CD4-positive, alpha-beta T cell treated with Interleukin-12 subunit alpha and Interleukin-12 subunit beta, for 1 hour (primary cell): ENCODE measurements around the gene DOK1.

Source experiments
- DNase-seq: peaks from one replicate; pipeline ENCODE4 v3.0.0-alpha.2; 2020

DOK1 gene

DNA sequence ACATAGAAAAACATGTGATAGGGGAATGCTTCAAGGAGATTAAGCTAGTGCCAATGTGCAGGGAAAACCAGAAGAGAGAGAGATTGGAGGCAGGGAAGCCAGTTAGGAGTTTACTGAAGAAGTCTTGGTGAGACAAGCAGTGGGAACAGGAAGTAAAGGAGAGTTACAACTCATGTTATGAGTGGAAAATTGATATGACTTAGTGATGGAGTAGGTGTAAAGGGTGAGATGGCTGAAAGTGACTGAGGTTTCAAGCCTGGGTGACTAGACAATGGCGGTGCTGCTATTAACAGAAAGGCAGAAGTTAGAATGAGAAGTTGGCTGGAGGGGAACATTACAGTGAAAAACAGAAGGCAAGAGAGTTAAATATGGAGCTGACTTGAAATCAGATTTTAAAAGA is 16.5 kb downstream of the DOK1 start:
- DNase-seq: no peak

DNA sequence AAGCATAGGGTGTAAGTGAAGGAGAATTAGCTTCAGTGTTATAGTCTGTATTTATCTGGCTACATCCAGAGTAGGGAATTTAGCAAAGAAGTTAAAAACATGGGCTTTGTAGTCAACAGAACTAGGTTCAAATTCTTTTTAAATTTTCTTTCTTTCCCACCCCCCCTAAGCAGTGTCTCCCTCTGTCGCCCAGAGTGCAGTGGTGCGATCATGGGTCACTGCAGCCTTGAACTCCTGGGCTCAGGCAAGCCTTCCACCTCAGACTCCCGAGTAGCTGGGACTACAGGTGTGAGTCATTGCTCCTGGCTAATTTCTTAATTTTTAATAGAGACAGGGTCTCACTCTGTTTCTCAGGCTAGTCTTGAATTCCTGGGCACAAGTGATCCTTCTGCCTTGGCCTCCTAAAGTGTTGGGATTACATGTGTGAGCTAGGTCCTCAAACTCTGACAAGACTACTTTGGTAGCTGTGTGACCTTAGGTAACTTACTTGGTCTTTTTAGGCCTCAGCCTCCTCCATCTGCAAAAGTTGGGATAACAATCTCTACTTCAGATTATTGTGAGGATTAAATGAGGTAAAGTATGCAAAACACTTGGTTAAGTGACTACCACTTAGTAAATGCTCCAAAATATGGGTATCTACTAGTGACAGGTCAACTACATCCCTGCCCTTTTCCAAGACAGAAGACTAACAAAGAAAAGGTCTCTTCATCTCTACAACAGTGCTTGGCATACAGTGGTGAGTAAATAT is 17.8 kb downstream of the DOK1 start:
- DNase-seq: no peak

DNA sequence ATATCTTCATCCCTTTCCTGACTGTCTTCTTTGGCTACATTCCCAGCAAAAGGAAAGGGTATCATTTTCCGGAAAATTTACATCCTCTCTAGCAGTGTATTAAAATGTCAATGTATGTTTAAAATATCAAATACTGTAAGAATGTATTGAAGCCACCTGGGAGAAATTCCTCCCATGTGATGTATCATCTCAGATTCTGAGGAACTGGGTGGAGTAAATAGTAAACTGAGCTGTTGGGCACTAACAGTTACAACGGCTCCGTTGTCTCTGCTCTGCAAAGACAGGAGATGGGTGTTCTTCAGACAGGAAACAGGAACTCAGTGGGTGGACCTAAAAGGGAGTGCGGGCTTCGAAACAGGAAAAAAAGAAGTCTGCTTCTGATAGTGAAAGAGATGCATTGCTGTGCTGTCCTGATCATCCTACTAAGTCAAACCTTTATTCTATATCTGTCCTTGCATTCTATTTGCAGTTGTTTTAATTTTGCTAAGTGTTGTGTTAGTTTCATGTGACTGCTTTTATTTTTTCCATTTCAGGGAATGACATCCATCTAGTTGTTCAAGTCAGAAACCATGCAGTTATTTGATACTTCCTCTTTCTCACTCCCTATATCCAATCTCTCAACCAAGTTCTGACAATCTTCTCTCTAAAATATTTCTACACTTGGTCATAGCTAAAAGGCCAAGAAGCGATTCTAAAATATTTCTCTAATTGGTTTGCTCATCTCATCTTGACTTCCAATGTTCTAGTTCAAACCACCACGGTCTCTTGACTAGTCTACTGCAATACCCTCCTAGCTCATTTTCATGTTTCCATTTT is 19.4 kb downstream of the DOK1 start:
- DNase-seq: peak; percentile 33

DNA sequence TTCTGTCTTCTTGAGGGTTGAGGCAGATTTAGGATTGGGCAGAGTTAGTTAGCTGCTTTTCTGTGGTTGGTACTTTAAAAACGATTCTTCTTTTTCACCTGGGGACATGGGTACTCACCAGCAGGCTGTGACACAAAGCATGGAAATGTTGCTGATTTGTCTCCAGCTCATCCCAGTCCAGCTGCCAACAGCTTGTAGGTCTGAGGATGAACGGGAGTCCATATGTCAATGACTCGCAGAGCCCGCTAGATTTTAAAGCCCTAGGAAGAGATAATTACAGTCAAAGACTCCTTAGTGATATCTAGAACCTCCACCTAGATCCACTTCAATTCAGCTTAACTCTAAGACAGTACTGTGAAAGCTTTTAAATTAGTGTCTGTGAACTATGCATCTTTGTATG is 20.8 kb downstream of the DOK1 start:
- DNase-seq: no peak

DNA sequence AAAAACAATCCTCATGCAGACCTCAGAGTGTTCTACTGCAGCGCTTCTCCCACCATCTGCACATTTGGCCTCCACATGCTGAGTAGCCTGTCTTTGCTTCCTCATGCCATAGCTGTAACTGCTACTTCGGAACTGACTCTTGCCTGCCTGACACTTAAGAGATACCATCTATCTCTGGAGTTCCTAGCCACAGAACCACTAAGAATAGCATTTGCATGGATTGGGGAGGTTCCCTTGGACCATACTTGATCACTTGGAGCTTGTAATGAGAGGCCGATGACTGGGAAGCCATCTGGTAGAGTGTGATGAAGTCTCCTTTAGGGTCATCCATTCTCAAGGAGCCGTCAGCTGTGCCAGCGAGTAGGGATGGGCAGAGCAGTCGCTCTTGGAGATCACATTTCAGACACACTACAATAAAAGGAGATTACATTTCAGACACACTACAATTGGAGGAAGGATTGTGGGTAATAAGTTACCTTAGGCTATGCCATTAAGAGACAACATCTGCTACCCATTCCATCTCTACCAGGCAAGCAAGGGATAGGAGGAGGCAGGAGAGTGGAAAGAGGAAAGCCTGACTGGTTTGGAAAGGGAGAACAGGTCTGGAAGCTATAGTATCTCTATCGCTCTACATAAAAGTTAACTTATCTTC is 21.8 kb downstream of the DOK1 start:
- no peak for DNase-seq

DNA sequence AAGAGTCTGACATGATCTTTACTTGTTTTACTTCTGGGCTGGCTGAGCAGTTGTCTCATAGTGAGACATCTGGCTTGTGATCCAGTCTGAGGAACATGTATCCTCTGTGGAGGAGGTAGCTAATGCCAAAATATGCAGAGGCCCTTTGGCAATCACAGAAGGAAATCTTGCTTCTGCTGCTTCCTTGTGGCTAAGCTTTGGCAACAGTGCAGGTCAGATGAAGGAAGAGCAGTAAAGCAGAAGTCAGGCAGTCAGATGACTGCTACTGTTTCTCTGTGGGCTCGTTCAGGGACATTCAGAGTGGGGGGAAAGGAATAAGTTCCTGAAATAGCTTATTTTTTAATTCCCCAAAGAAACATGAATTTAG is 22.3 kb downstream of the DOK1 start:
- no peak for DNase-seq

DNA sequence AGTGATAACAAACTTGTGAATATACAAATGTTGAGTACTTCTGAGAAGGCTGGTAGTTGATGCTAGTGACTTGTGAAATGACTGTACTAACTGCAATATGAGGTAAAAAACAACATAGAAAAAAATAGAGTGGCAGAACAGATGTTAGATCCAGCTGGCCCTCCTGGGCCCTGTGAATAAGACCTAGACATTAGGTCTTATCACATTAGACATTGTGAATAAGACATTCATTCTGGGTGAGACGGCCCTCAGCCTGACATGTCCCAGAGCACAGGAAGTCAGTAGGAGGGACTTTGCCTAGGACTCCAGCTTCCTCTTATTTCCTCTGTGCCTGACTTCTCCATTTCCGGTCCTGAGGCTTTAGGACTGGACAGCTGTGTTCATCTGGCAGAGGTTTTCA is 22.9 kb downstream of the DOK1 start:
- DNase-seq: no peak

DNA sequence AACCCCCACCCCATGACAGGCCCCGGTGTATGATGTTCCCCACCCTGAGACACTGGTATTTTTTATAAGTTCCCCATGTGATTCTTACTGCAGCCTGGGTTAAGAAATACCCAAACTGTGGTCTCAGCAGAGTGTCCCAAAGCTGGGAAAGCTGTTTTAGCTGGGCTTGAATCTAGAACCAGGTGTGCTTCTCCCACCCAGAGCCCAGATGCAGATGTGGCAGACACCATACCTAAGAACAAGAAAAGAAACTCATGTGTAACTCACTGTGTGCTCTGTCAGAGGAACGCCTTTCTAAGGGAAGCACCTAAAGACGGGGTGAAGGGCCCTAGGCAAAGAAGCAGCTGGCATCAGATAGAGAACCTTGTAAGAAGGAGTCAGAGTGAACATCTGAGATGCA is 23.9 kb downstream of the DOK1 start:
- DNase-seq: no peak

DNA sequence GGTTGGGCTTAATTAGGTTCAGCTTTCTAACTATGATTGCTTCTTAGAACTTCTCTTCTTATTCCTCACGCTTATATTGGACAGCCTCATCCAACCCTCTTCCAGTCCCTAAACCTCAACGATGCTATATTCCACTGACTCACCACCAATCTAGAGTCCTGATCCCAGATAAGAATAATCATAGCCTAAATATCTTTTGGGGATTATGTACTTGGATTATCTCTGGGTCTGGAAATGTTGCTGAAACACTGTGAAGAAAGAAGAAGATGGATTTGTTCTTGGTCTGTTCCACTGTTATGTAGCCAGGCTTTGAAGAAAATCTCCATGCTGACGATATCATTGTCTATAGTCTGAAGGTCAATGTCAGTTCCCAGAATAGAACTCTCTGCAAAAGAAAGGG is 26.9 kb downstream of the DOK1 start:
- DNase-seq: no peak

DNA sequence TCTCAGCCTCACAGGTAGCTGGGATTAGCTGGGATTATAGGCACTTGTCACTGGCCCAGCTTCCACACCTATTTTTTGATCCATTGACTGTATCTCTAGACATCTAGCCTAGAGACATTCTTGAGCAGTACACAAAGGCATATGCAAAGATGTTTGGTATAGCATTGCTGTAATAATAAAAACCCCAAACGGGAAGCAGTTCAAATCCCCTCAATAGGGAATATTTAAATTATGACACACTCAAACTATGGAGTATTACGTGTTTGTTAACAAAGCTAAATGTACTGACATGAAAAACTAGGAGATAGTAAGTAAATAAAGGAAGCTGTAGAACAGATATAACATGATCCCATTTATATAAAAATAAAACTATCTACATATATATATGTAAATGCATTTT is 27.7 kb downstream of the DOK1 start:
- DNase-seq: no peak

DNA sequence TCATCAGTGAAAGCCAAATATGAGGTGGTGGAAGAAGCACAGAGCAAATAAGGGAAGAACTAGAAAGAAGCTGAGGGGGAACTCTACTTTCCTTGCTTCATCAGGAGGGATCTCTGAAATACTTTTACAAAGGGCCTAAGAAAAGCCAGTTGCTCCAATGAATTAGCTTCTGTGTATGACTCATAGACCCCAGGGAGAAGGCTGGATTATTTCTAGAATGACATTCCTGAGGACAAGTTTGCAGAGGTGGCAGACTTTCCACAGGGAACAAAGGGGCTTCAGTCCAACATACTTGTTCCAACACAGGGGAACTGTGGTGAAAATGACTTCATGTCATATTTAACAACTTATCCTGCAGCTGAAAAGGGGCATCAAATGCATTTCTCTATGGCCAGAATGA is 29.0 kb downstream of the DOK1 start:
- no peak for DNase-seq

DNA sequence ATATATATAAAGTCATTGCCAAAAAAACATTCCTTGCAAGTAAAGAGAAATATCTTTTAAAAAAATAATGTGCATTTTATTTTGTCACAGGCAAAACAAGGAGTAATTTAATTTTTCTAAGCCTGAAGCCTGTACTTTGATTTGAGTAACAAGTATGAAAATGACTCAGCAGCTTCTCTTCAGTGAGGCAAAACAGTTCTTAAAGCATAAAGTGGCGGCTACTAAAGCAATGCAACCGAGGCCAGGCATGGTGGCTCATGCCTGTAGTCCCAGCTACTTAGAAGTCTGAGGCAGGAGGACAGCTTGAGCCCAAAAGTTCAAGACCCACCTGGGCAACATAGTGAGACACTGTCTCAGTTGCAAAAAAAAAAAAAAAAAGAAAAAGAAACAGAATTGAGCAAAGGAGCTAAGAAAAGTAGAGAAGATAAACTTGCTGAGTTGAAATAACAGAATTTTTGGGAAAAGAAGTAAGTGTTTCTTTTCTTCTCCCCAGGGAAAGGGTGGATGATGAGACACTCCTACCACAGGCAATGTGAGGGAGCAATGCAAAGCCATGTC is 29.6 kb downstream of the DOK1 start:
- no peak for DNase-seq

DNA sequence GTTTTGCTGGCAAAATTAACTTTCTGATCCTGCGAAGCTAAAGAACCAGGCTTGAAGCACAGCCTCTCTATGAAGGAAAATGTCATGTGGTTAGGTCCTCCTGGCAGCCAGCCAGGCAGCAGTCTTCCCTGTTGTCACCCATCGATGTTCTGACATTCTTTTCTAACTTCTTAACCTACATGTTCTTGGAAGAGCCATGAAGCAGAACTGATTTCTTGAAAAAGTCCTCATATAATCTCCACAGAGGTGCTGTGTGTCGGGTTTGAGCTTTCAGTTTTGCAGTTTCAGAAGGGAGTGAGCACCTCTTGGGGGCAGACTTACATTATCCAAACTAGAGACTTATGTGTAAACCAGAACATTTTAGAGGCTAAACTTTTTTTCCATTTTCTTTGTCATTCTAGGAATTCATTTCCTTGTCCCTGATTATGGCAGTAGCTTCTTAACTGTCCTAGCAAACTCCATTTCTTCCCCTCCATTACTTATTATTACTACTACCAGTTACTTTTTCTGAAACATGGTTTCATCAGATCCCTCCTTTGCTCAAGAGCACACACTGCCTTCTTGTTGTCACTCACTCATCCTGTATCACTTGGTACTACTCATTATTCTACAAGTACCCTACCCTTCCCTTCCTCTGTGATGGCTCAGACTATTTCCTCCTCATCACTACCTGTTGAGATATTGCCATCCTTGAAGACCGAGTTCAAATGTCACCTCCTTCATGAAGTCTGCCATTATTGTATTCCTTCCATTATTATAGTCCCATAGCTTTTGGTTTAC is 31.1 kb downstream of the DOK1 start:
- DNase-seq: no peak

DNA sequence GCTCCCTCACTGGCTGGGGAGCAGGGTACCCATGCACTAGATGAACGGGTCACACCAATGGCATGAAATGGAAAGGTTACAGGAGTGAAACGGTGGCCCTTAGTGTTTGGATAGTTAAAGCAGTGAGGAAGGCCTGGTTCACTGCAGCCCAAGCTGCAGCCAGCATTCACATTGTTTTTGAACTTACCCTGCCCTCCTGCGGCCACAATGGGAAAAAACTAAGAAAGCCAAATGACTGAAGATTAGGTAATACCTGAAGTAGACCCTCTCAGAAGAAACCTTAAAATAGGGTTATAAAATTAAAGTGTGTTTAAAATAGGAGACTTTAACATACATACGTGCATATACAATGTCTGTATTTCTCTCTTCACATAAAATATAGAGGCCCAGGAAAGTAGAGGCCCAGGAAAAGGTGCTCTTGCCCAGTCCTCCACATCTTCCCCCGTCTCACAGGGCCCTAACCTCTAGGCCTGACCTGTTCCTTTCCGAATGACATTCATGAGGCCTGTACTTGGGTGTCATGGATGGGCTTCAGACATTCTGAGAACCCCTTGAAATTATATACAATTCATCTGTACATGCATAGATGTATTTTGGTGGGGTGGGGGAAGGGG is 33.3 kb downstream of the DOK1 start:
- peak; percentile 74 for DNase-seq

DNA sequence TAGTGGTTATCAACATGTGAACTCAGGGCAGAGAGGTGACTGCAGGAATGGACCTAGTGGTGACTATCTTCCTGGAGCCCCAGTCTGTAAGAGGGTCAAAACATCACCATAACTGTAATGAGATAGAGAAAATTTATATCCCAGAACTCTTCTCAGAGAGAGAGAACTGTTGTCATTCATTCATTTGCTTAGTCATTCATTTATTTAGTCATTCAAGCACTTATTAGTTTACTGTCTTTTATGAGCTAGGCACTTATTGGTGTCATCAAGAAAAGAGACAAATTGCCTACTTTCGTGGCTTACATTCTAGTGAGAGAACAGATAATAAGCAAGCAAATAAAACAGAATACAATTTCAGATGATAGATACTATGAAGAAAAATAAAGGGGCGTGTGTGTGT is 34.1 kb downstream of the DOK1 start:
- no peak for DNase-seq

DNA sequence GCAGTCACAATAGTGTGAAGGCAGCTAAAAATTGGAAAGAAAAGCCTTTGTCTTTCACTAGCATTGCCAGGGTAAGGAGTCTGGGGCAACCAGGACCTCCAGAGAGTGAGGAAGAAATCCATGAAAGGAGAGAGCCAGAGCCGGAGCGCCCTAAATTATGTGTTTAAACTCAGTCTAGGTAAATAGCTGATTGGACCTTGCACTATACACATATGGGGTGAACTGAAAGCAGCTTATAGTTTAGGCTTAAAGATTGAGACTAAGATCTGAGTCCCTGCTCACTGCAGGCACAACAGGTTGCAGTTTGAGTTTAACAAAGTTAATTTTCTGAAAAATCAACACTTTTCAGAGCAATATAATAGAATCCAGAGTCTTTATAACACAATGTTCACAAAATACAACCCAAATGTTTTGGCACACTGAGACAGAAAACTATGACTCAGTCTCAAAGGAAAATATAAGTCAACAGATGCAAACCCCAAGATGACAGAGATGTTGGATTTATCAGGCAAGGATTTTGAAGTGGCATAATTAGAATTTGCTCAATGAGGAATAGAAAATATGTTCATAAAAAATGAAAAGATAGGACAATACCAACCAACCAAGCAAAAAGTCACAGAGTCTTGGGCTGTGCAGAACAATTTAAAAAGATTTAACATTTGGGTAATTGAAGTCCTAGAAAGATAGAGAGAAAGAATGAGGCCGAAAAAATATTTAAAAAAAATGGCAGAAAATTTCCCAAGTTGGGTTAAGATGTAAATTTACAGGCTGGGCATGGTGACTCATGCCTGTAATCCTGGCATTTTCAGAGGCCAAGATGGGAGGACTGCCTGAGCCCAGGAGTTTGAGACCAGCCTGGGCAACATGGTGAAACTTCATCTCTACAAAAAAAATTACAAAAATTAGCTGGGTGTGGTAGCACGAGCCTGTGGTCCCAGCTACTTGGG is 39.6 kb downstream of the DOK1 start:
- DNase-seq: no peak

DNA sequence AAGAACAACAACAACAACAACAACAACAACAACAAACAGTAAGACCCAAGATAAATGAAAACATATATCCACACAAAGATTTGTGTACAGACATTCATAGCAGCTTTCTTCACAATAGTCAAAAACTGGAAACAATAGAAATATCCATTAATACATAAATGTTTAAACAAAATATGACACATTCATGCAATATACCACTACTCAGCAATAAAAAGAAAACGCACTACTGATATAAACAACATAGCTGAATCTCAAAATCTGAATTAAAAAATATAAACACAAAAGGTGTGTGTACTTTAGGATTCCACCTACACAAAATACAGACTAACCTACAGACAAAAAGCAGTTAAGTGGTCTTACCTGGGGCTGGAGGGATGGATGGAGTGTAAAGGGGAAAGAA is 42.1 kb downstream of the DOK1 start:
- no peak for DNase-seq

DNA sequence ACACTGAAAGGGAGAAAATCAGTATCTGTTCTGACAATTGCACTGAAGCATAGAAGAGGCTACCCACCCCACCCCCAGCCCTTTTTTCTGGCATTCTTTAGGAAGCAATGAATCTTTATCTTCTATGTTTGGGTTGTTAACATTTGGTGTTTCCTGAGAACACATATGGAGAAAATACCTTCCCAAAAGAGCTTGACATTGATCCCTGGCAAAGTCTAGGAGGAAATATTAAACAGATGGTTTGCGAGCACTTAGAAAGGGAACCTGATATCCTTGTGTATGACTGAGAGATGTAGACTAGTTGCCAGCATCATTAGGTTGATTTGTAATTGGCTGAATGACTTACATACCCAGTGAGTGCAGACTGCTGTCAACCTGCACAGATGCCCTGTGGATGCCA is 42.9 kb downstream of the DOK1 start:
- DNase-seq: no peak

DNA sequence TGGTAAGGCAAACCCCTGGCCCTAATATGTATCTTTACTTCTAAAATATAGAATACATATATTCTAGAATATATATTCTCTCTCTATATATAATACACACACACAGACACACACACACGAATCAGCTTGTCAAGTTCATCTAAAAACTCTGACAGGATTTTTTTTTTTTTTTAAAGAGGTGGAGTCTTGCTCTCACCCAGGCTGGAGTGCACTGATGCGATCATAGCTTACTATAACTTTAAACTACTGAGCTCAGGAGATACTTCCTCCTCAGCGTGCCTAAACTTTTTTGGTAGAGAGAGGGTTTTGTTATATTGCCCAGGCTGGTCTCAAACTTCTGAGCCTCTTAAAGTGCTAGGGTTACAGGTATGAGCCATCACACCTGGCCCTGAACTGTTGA is 45.2 kb downstream of the DOK1 start:
- no peak for DNase-seq

DNA sequence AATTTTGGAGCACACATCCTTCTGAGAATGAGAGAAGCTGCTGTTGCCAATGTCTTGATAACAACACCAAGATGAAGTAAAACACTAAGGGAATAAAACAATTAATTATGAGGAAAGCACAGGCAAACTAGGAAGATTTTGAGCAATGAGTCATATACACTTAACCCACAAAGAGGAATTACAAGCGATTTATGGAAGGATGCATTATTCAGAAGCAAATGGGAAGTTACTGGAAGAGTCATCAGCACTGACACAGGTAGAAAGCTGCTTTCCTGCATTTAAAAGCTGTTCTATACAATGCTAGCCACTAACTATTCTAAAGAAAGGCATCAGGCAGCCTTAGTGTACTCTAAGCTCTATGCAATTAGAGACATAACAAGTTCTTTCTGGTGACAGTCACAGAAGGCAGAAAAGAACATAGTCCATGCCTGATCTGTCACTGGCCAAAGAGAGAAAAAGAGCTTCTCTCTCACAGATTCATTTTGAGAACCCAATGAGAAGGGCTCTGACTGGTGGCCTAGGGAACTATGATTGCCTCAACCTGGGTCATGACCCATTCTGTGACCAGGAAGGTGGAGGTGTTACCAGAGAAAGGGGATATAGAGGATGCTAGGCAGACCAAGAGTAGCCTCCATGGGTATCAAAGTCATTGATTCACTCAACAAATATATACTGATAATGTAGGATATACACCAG is 48.2 kb downstream of the DOK1 start:
- DNase-seq: no peak
